NCI-H510A treated with DMSO at 0.1 percent for 48 hours (cell line): Measurements from ENCODE around the gene TAX1BP3.

ENCODE experiments used
- DNase-seq: peaks from one replicate; lab custom pipeline; 2025; lab: John Stamatoyannopoulos, UW

TAX1BP3 gene

GRCh38 chr17:3688027-3688553 lies 19.7 kb upstream of the TAX1BP3 start:
- no peak for DNase-seq

GRCh38 chr17:3685174-3685573 lies 16.8 kb upstream of the TAX1BP3 start:
- DNase-seq, result no peak

- no peak for DNase-seq
Measured at GRCh38 chr17:3683054-3683511, 14.7 kb upstream of the TAX1BP3 start.

GRCh38 chr17:3682033-3682432 lies 13.7 kb upstream of the TAX1BP3 start:
- no peak for DNase-seq

GRCh38 chr17:3681565-3681964 lies 13.2 kb upstream of the TAX1BP3 start:
- no peak for DNase-seq

GRCh38 chr17:3681057-3681456 lies 12.7 kb upstream of the TAX1BP3 start:
- no peak for DNase-seq

- DNase-seq, result no peak
Measured at GRCh38 chr17:3679531-3680126, 11.3 kb upstream of the TAX1BP3 start.

- no peak for DNase-seq
Measured at GRCh38 chr17:3678821-3679530, 10.6 kb upstream of the TAX1BP3 start.

GRCh38 chr17:3678095-3678820 lies 9.9 kb upstream of the TAX1BP3 start:
- DNase-seq, result no peak

- DNase-seq, result no peak
Measured at GRCh38 chr17:3675886-3676285, 7.5 kb upstream of the TAX1BP3 start.

GRCh38 chr17:3672571-3672970 lies 4.2 kb upstream of the TAX1BP3 start:
- DNase-seq, result no peak

- DNase-seq, result no peak
Measured at GRCh38 chr17:3669548-3669947, 1.2 kb upstream of the TAX1BP3 start.

GRCh38 chr17:3669085-3669347 lies 638 bp upstream of the TAX1BP3 start:
- no peak for DNase-seq

- DNase-seq, result peak; percentile 39
Measured at GRCh38 chr17:3667366-3668278, 756 bp downstream of the TAX1BP3 start.

GRCh38 chr17:3666516-3666915 lies 1.9 kb downstream of the TAX1BP3 start:
- no peak for DNase-seq

GRCh38 chr17:3665834-3666233 lies 2.5 kb downstream of the TAX1BP3 start:
- no peak for DNase-seq

- no peak for DNase-seq
Measured at GRCh38 chr17:3663102-3664011, 5.0 kb downstream of the TAX1BP3 start.

- DNase-seq, result no peak
Measured at GRCh38 chr17:3660311-3660891, 8.0 kb downstream of the TAX1BP3 start.

- DNase-seq, result no peak
Measured at GRCh38 chr17:3659541-3660111, 8.8 kb downstream of the TAX1BP3 start.

- DNase-seq, result no peak
Measured at GRCh38 chr17:3658784-3659449, 9.5 kb downstream of the TAX1BP3 start.
